ENCODE data around the gene ATXN1. TPM values are rescaled to one million over a fixed set of nuclear protein-coding genes. Genes with fewer than 3 reads are reported as not detected.

ATXN1 gene
- total RNA-seq, 1 donor from 2014 or later = 18.4 TPM

DNA sequence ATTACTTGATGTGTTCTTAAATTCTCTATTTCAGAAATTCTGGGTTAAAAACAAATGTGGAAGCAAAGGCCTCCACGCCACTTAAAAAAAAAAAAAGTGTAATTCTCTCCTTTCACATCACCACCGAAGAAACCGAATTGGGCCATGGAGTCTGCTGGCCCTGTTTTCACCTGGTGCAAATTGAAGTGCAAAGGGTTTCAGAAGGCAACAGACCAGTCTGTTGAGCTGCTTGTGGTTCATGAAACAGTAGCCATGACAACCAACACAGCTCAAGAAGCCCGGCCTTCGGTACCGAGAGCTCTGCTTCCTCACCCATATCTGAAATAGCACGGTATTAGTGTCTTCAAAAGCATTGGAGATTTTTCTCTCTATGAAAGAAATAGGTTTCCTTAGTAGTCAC is 459.7 kb downstream of the ATXN1 start:
- Histone ChIP-seq H3K36me3 (ENCODE audit: control insufficient read depth, insufficient read depth, low read length) (no peaks in the 10 kb centered on the region), H3K27me3 (ENCODE audit: control insufficient read depth, insufficient read depth, low read length) (no peaks in the 10 kb centered on the region), H3K4me3 (ENCODE audit: low read depth, low read length) (no peak overlapping the region)
- no peak for DNase-seq (ENCODE audit: low read depth)
- TF ChIP-seq CTCF (IDR thresholded peaks at IDR 0.05; ENCODE audit: insufficient read depth, low read length, severe bottlenecking) = no peak
- no peak for FAIRE-seq

DNA sequence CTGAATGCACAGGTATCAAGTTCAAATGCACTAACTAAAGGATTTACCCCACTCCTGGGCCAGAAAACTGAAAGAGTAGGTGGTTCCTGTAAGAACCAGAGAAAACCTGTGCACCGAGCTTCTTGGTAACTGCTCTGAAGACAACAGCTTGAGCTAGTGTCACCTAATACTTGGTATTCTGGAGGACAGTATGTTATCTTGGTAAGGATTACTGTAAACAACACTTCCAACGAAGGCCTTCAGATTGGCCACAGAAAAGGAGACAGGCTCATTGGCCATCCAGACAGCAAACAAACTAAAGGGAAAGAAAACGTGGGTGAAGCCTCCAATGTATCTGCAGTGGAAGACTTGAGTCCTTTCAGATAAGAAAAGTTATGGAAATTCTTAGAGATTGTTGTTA is 461.4 kb downstream of the ATXN1 start:
- TF ChIP-seq CTCF (IDR thresholded peaks at IDR 0.05; ENCODE audit: insufficient read depth, low read length, severe bottlenecking) = no peak
- no peak for DNase-seq (ENCODE audit: low read depth)
- Histone ChIP-seq H3K36me3 (ENCODE audit: control insufficient read depth, insufficient read depth, low read length) (no peaks in the 10 kb centered on the region), H3K27me3 (ENCODE audit: control insufficient read depth, insufficient read depth, low read length) (no peaks in the 10 kb centered on the region), H3K4me3 (ENCODE audit: low read depth, low read length) (no peak overlapping the region)
- no peak for FAIRE-seq

- DNase-seq (ENCODE audit: low read depth) = no peak
- Histone ChIP-seq H3K36me3 (ENCODE audit: control insufficient read depth, insufficient read depth, low read length) (no peaks in the 10 kb centered on the region), H3K4me3 (ENCODE audit: low read depth, low read length) (no peak overlapping the region), H3K27me3 (ENCODE audit: control insufficient read depth, insufficient read depth, low read length) (no peaks in the 10 kb centered on the region)
- TF ChIP-seq CTCF (IDR thresholded peaks at IDR 0.05; ENCODE audit: insufficient read depth, low read length, severe bottlenecking) = no peak
- FAIRE-seq = no peak
Measured at GRCh38 chr6:16296061-16296670, 465.1 kb downstream of the ATXN1 start.

GRCh38 chr6:16295471-16295870 is 465.8 kb downstream of the ATXN1 start:
- Histone ChIP-seq H3K27me3 (ENCODE audit: control insufficient read depth, insufficient read depth, low read length) (no peaks in the 10 kb centered on the region), H3K36me3 (ENCODE audit: control insufficient read depth, insufficient read depth, low read length) (no peaks in the 10 kb centered on the region), H3K4me3 (ENCODE audit: low read depth, low read length) (no peak overlapping the region)
- no peak for TF ChIP-seq CTCF (IDR thresholded peaks at IDR 0.05; ENCODE audit: insufficient read depth, low read length, severe bottlenecking)
- FAIRE-seq (no peak), DNase-seq (ENCODE audit: low read depth) (no peak)

- no peak for TF ChIP-seq CTCF (IDR thresholded peaks at IDR 0.05; ENCODE audit: insufficient read depth, low read length, severe bottlenecking)
- Histone ChIP-seq H3K36me3 (ENCODE audit: control insufficient read depth, insufficient read depth, low read length) (no peaks in the 10 kb centered on the region), H3K4me3 (ENCODE audit: low read depth, low read length) (no peak overlapping the region), H3K27me3 (ENCODE audit: control insufficient read depth, insufficient read depth, low read length) (no peaks in the 10 kb centered on the region)
- no peak for DNase-seq (ENCODE audit: low read depth)
- no peak for FAIRE-seq
Measured at GRCh38 chr6:16295060-16295459, 466.2 kb downstream of the ATXN1 start.

DNA sequence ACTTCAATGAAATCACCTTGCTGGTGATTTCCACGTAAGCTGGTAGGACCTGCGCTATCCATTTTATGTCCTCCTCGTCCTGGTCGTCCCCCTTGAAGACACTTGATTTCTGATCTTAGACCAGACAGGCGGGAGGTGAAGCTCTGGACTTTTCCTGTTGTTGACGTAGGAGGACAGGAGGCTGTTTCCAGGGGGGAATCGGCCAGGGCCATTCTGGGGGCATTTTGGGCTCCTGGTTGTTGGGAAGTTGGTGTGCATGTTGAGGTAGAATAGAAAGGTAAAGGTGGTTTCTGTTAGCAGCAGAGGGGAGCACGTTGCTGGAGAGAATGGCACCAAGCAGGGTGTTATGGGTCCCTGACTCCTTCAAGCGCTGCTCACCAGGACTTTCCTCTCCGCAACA is 466.9 kb downstream of the ATXN1 start:
- no peak for DNase-seq (ENCODE audit: low read depth)
- Histone ChIP-seq H3K36me3 (ENCODE audit: control insufficient read depth, insufficient read depth, low read length) (no peaks in the 10 kb centered on the region), H3K27me3 (ENCODE audit: control insufficient read depth, insufficient read depth, low read length) (no peaks in the 10 kb centered on the region), H3K4me3 (ENCODE audit: low read depth, low read length) (no peak overlapping the region)
- TF ChIP-seq CTCF (IDR thresholded peaks at IDR 0.05; ENCODE audit: insufficient read depth, low read length, severe bottlenecking) = no peak
- no peak for FAIRE-seq
